K562 (cell line): ENCODE results near the gene HYAL3. TPM values are rescaled to one million over a fixed set of nuclear protein-coding genes. Genes with fewer than 3 reads are reported as not detected.

ENCODE experiments used
- ARID1B ChIP-seq: fragments of 450-650 bp; IDR thresholded peaks from 2 replicates; pipeline ENCODE4 v1.6.1; 2016; ENCODE audit warnings: antibody characterized with exemption, mild to moderate bottlenecking, inconsistent platforms
- ARID2 ChIP-seq: fragments of 450-650 bp; IDR thresholded peaks from 2 replicates; pipeline ENCODE4 v1.6.1; 2017; ENCODE audit warnings: antibody characterized with exemption, mild to moderate bottlenecking
- C11orf30 ChIP-seq: fragments of 450-650 bp; IDR thresholded peaks from 2 replicates; pipeline ENCODE4 v1.6.1; 2016; ENCODE audit warnings: low read depth, mild to moderate bottlenecking
- CREB1 ChIP-seq, 2 experiments: sonication (generic) in 1 of 2; formaldehyde crosslinking in 1 of 2; IDR thresholded peaks; 2 replicates each; pipeline versions ENCODE4 v1.6.1 to v1.8.0; 2012 to 2022; ENCODE audit warnings: inconsistent platforms in 1 of 2, mild to moderate bottlenecking in 1 of 2, missing genetic modification reagents in 1 of 2, moderate library complexity in 1 of 2
- ERF ChIP-seq: fragments of 450-650 bp; formaldehyde crosslinking; IDR thresholded peaks from 2 replicates; pipeline ENCODE4 v1.4.0; 2020; ENCODE audit warnings: mild to moderate bottlenecking, mixed read lengths
- JUN ChIP-seq, 2 experiments: sonication (generic) in 1 of 2; formaldehyde crosslinking in 1 of 2; IDR thresholded peaks; 2 replicates each; pipeline versions ENCODE4 v1.6.1 to v1.8.0; 2012 to 2022; ENCODE audit warnings: borderline replicate concordance in 2 of 2, mild to moderate bottlenecking in 2 of 2, improper control_type of control experiment in 1 of 2, low read depth in 1 of 2, low read length in 1 of 2, missing genetic modification reagents in 1 of 2
- KAT2B ChIP-seq: IDR thresholded peaks from one replicate; pipeline ENCODE4 v1.6.1; 2012; ENCODE audit warnings: low read depth, mild to moderate bottlenecking, control low read depth, inconsistent platforms, low read length, moderate library complexity
- KDM1A ChIP-seq, 2 experiments: fragments of 450-650 bp; IDR thresholded peaks; 2 replicates each; pipeline ENCODE4 v1.6.1; 2016; ENCODE audit warnings: mild to moderate bottlenecking in 2 of 2
- L3MBTL2 ChIP-seq: fragments of 450-650 bp; IDR thresholded peaks from 2 replicates; pipeline ENCODE4 v1.6.1; 2016; ENCODE audit warnings: mild to moderate bottlenecking, moderate library complexity
- MAFF ChIP-seq: IDR thresholded peaks from 2 replicates; pipeline ENCODE4 v1.6.1; 2012; ENCODE audit warnings: low read length, improper control_type of control experiment
- MEF2D ChIP-seq: conservative IDR thresholded peaks from 2 replicates; pipeline ENCODE4 v1.6.1; 2016; ENCODE audit warnings: low read depth, missing genetic modification characterization, missing compliant biosample characterization
- NCOA2 ChIP-seq, 2 experiments: fragments of 450-650 bp; IDR thresholded peaks; 2 replicates each; pipeline ENCODE4 v1.6.1; 2018; ENCODE audit warnings: mild to moderate bottlenecking in 2 of 2, moderate library complexity in 1 of 2; ENCODE audit not compliant: partially characterized antibody in 2 of 2
- NONO ChIP-seq, 2 experiments: fragments of 200-400 bp in 1 of 2; fragments of 450-650 bp in 1 of 2; formaldehyde crosslinking in 1 of 2; IDR thresholded peaks; 2 replicates each; pipeline ENCODE4 v1.6.1; 2017; ENCODE audit warnings: low read depth in 2 of 2, mild to moderate bottlenecking in 2 of 2, moderate library complexity in 2 of 2, low read length in 1 of 2
- PML ChIP-seq: IDR thresholded peaks from 2 replicates; pipeline ENCODE4 v1.6.1; 2012; ENCODE audit warnings: low read length, inconsistent platforms
- PRMT5 ChIP-seq: sonication (generic); formaldehyde crosslinking; IDR thresholded peaks from 2 replicates; pipeline ENCODE4 v1.5.0; 2020; ENCODE audit warnings: missing genetic modification reagents
- SAFB2 ChIP-seq: fragments of 200-400 bp; formaldehyde crosslinking; IDR thresholded peaks from 2 replicates; pipeline ENCODE4 v1.6.1; 2018; ENCODE audit warnings: borderline replicate concordance, low read length, low read depth, moderate library complexity; ENCODE audit not compliant: severe bottlenecking
- SAP30 ChIP-seq: fragments of 200-600 bp; sonication (generic); IDR thresholded peaks from 2 replicates; pipeline ENCODE4 v1.6.1; 2012; ENCODE audit warnings: borderline replicate concordance, low read depth, mild to moderate bottlenecking, moderate library complexity, low read length, control low read depth, inconsistent platforms; ENCODE audit not compliant: insufficient read depth, poor library complexity, severe bottlenecking
- ZNF143 ChIP-seq: sonication (generic); formaldehyde crosslinking; IDR thresholded peaks from 2 replicates; pipeline ENCODE4 v1.9.0; 2022; ENCODE audit warnings: mild to moderate bottlenecking, missing genetic modification reagents
- ZNF23 ChIP-seq: fragments of 250-450 bp; sonication (Bioruptor Pico); IDR thresholded peaks from 2 replicates; pipeline ENCODE4 v1.4.0; 2020; ENCODE audit warnings: mild to moderate bottlenecking
- ZNF232 ChIP-seq: sonication (generic); formaldehyde crosslinking; IDR thresholded peaks from 2 replicates; pipeline ENCODE4 v1.8.0; 2022; ENCODE audit warnings: mild to moderate bottlenecking, missing genetic modification reagents
- polyA plus RNA-seq, 8 experiments: library from polyadenylated mRNA; depleted of rRNA in 4 of 8; stranded (reverse) in 5 of 8; unstranded in 3 of 8; fragments of >200 nt; fragmentation: Nextera tagmentation in 2 of 8; fragmentation: Illumina TruSeq in 1 of 8; extraction: Ambion mirVana in 2 of 8; extraction: Trizol in 1 of 8; gene quantifications; 2 replicates each; pipeline versions ENCODE4 v1.2.1 to v1.2.3, GENCODE V29; 2011 to 2014; ENCODE audit warnings: inconsistent platforms in 1 of 8, missing spikeins in 1 of 8
- total RNA-seq, 7 experiments: library from RNA; depleted of rRNA in 6 of 7; stranded (reverse); fragments of >200 nt in 6 of 7; fragmentation: Illumina TruSeq in 2 of 7; extraction: Trizol in 2 of 7; gene quantifications; 2 replicates each; pipeline versions ENCODE4 v1.2.1 to v1.2.3, GENCODE V29; 2011 to 2021; ENCODE audit warnings: low replicate concordance in 1 of 7
- TF ChIP-seq, protein P1 (sequence below): fragments of 250-450 bp; sonication (Bioruptor Pico); IDR thresholded peaks from 2 replicates; pipeline ENCODE4 v1.5.0; 2021
- TF ChIP-seq, protein P2 (sequence below): sonication (generic); formaldehyde crosslinking; IDR thresholded peaks from 2 replicates; pipeline ENCODE4 v1.8.0; 2022; ENCODE audit warnings: missing genetic modification reagents, mild to moderate bottlenecking, borderline replicate concordance
- TF ChIP-seq, protein P3 (sequence below), 2 experiments: IDR thresholded peaks; 2 replicates each; pipeline ENCODE4 v1.6.1; 2011; ENCODE audit warnings: borderline replicate concordance in 1 of 2, control low read depth in 1 of 2, low read depth in 1 of 2, low read length in 1 of 2, mild to moderate bottlenecking in 1 of 2, mixed read lengths in 1 of 2, moderate library complexity in 1 of 2; ENCODE audit not compliant: insufficient read depth in 1 of 2, insufficient read length in 1 of 2, poor library complexity in 1 of 2, severe bottlenecking in 1 of 2; ENCODE audit errors: extremely low read depth in 1 of 2

The HYAL3 gene
- total and polyA plus RNA-seq, 9 of the 15 experiments (the other 6 are each of a cell fraction or from before 2014, with no cell fraction given) = 0.38 to 9.1 (median 6.8) TPM

DNA sequence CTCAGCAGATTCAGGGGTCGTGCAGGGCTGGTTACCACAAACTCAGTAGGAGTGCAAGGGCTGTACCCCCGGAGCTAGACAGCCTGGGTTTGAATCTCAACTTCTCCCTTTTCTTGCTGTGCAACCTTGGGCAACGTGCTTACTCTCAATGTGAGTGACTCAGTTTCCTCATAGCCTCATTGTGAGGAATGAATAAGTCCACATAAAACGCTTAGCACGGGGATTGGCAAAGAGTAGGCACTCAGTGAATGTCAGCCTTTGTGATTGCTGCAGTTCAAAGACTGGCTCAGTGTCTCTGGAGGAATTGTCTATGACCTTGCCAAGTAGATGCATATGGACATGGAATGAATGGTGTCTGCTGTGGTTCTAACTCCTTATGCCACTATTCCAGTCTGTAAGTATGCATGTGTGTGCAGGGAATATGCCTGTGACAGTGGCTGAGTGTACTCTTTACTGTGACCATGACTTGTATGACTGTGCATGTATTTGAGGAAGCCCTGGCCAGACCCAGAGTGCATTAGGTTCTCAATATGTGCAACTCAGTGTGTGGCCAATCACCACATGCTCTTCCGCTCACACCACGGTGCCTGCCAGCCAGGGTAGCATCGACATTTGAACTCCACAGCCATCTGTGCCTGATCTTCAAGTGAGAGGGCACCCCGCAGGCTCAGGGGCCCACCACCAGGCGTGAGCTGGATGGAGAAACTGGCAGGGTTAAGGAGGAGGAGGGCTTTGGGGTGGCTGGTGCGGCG, 900 bp upstream of the HYAL3 start (continued):
- no peak for TF ChIP-seq SAFB2
- TF ChIP-seq NONO (IDR thresholded peaks at IDR 0.05; ENCODE audit: low read depth in 2 of 2, low read length in 1 of 2) = 0 out of 4 replicates have a peak, but pooled peaks of 1 of the 2 experiments have one; percentile 25
- TF ChIP-seq PRMT5 = no peak
- TF ChIP-seq ZNF232 (CRISPR knock-in tag) = no peak
- TF ChIP-seq ZNF143 (CRISPR knock-in tag) = peak; percentile 53; the same call in 1 of the 2 replicates
- TF ChIP-seq, protein P1, sequence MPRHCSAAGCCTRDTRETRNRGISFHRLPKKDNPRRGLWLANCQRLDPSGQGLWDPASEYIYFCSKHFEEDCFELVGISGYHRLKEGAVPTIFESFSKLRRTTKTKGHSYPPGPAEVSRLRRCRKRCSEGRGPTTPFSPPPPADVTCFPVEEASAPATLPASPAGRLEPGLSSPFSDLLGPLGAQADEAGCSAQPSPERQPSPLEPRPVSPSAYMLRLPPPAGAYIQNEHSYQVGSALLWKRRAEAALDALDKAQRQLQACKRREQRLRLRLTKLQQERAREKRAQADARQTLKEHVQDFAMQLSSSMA (CRISPR knock-in tag) = no peak
- TF ChIP-seq ZNF23 (CRISPR knock-in tag) = no peak
- TF ChIP-seq, protein P2, sequence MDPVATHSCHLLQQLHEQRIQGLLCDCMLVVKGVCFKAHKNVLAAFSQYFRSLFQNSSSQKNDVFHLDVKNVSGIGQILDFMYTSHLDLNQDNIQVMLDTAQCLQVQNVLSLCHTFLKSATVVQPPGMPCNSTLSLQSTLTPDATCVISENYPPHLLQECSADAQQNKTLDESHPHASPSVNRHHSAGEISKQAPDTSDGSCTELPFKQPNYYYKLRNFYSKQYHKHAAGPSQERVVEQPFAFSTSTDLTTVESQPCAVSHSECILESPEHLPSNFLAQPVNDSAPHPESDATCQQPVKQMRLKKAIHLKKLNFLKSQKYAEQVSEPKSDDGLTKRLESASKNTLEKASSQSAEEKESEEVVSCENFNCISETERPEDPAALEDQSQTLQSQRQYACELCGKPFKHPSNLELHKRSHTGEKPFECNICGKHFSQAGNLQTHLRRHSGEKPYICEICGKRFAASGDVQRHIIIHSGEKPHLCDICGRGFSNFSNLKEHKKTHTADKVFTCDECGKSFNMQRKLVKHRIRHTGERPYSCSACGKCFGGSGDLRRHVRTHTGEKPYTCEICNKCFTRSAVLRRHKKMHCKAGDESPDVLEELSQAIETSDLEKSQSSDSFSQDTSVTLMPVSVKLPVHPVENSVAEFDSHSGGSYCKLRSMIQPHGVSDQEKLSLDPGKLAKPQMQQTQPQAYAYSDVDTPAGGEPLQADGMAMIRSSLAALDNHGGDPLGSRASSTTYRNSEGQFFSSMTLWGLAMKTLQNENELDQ (CRISPR knock-in tag) = no peak
- no peak for TF ChIP-seq ERF (CRISPR knock-in tag)
- TF ChIP-seq, protein P3, sequence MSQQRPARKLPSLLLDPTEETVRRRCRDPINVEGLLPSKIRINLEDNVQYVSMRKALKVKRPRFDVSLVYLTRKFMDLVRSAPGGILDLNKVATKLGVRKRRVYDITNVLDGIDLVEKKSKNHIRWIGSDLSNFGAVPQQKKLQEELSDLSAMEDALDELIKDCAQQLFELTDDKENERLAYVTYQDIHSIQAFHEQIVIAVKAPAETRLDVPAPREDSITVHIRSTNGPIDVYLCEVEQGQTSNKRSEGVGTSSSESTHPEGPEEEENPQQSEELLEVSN (IDR thresholded peaks at IDR 0.05; ENCODE audit: borderline replicate concordance in 1 of 2, extremely low read depth in 1 of 2, insufficient read depth in 1 of 2, insufficient read length in 1 of 2, low read depth in 1 of 2, low read length in 1 of 2, poor library complexity in 1 of 2, severe bottlenecking in 1 of 2) = peak in 1 of 2 experiments; percentile 57
- no peak for TF ChIP-seq KAT2B
- 0 out of 2 replicates have a peak, but pooled peaks have one; percentile 15 for TF ChIP-seq MEF2D
- peak; percentile 57 for TF ChIP-seq C11orf30
- peak; percentile 60; the same call in 1 of the 2 replicates for TF ChIP-seq ARID2
- TF ChIP-seq JUN (IDR thresholded peaks at IDR 0.05; ENCODE audit: borderline replicate concordance, low read depth, low read length) = no peak
- TF ChIP-seq JUN (CRISPR knock-in tag; IDR thresholded peaks at IDR 0.05; ENCODE audit: borderline replicate concordance) = peak; percentile 50; the same call in 1 of the 2 replicates
- TF ChIP-seq CREB1 (IDR thresholded peaks at IDR 0.05) = no peak
- no peak for TF ChIP-seq CREB1 (CRISPR knock-in tag; IDR thresholded peaks at IDR 0.05)
- no peak for TF ChIP-seq ARID1B
- TF ChIP-seq MAFF = no peak
- TF ChIP-seq L3MBTL2 = peak; percentile 60
- TF ChIP-seq NCOA2 (IDR thresholded peaks at IDR 0.05; ENCODE audit: partially characterized antibody in 2 of 2) = no peak
- peak; percentile 54 for TF ChIP-seq SAP30
- peak; percentile 47; the same call in 1 of the 2 replicates for TF ChIP-seq PML
- TF ChIP-seq KDM1A (IDR thresholded peaks at IDR 0.05) = peak in 1 of 2 experiments; percentile 51; a peak in 1 of 4 replicates
